ENCODE results near the gene SAG. TPM values are rescaled to one million over a fixed set of nuclear protein-coding genes. Genes with fewer than 3 reads are reported as not detected.

The SAG gene
- total and polyA plus RNA-seq, 3 experiments from 2014 or later, result not detected

DNA sequence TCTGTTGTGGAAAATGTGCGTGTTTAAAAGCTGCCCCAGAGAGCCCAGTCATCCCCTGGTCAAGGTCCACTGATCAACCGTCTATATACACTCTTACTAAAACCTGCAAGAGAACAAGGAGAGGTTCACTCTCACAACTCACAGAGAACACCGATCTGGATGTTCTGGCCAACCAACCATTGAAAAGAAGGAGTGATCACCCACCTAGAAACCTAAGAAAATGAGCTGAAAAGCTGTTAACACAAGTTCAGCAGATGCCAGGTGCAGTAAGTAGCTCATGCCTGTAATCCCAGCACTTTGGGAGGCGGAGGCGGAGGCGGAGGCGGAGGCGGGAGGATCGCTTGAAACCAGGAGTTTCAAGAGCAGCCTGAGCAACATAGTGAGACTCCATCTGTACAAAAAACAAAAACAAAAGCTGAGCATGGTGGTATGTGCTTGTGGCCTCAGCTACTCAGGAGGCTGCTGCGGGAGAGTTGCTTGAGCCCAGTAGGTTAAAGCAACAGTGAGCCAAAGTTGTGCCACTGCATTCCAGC is 41.7 kb upstream of the SAG start:
- Histone ChIP-seq H3K4me3 (ENCODE audit: low read length) (no peak overlapping the region), H3K4me1 (ENCODE audit: insufficient read depth, low read length) (peaks cover 66% of the 10 kb centered on the region), H3K27ac (ENCODE audit: low read depth, low read length) (no peak overlapping the region), H3K36me3 (ENCODE audit: insufficient read depth, low read length) (peaks cover 55% of the 10 kb centered on the region), H3K27me3 (ENCODE audit: insufficient read depth, low read length, poor library complexity, severe bottlenecking) (no peaks in the 10 kb centered on the region), H3K9me3 (ENCODE audit: low read length) (no peaks in the 10 kb centered on the region)
- POLR2A ChIA-PET, result interaction anchor here (0.6 kb wide), 1 partner anchor 528 kb away, joined by 3 read pairs; no protein-coding TSS in a partner anchor
- CTCF ChIA-PET, result interaction anchor here (5.2 kb wide), 1 partner anchor 14 kb away, joined by 23 read pairs; the partner anchor contains the start of gene ATG16L1
- no peak for DNase-seq
- H3K9me3 Mint-ChIP-seq, result no peaks in the 10 kb centered on the region
- no peaks in the 10 kb centered on the region for H3K27me3 Mint-ChIP-seq
- peak overlapping the region; percentile 13 to 100 (median 98) for H3K27ac Mint-ChIP-seq
- H3K4me3 Mint-ChIP-seq, result no peak overlapping the region
- H3K4me1 Mint-ChIP-seq, result peaks cover 75 to 80% (median 78%) of the 10 kb centered on the region in 3 donors
- peaks cover 42 to 87% (median 44%) of the 10 kb centered on the region in 3 donors for H3K36me3 Mint-ChIP-seq

DNA sequence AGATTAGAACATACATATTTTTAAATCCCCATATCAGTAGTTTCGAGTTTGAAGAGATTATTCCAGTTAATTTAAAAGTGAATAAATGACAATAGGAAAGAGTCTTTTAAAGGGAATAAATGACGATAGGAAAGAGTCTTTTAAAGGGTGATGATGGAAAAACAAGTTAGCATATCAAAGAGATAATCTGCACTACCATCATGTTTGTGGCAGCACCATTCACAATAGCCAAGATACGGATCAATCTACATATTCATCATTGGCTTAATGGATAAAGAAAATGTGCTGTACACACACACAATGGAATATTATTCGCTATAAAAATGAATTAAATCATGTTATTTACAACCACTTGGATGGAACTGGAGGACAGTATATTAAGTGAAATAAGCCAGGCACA is 41.1 kb upstream of the SAG start:
- Histone ChIP-seq H3K27me3 (ENCODE audit: insufficient read depth, low read length, poor library complexity, severe bottlenecking) (no peaks in the 10 kb centered on the region), H3K9me3 (ENCODE audit: low read length) (no peaks in the 10 kb centered on the region), H3K4me3 (ENCODE audit: low read length) (no peak overlapping the region), H3K4me1 (ENCODE audit: insufficient read depth, low read length) (peaks cover 68% of the 10 kb centered on the region), H3K36me3 (ENCODE audit: insufficient read depth, low read length) (peaks cover 51% of the 10 kb centered on the region), H3K27ac (ENCODE audit: low read depth, low read length) (no peak overlapping the region)
- CTCF ChIA-PET, result interaction anchor here (1.7 to 5.2 kb wide), 2 partner anchors 15 to 59 kb away, joined by 4 to 23 read pairs; partner anchors contain the start of gene ATG16L1
- Mint-ChIP-seq H3K36me3 (peaks cover 41 to 84% (median 42%) of the 10 kb centered on the region in 3 donors), H3K9me3 (no peaks in the 10 kb centered on the region), H3K4me1 (peaks cover 72 to 80% (median 77%) of the 10 kb centered on the region in 3 donors), H3K27ac (peak overlapping the region; percentile 96 to 100 (median 98)), H3K27me3 (no peaks in the 10 kb centered on the region), H3K4me3 (peak overlapping the region in 3 of 7 donors; percentile 6 to 62 (median 57))
- POLR2A ChIA-PET, result interaction anchor here (0.6 kb wide), 2 partner anchors 496 to 529 kb away, joined by 3 read pairs; no protein-coding TSS in a partner anchor
- DNase-seq, result no peak

DNA sequence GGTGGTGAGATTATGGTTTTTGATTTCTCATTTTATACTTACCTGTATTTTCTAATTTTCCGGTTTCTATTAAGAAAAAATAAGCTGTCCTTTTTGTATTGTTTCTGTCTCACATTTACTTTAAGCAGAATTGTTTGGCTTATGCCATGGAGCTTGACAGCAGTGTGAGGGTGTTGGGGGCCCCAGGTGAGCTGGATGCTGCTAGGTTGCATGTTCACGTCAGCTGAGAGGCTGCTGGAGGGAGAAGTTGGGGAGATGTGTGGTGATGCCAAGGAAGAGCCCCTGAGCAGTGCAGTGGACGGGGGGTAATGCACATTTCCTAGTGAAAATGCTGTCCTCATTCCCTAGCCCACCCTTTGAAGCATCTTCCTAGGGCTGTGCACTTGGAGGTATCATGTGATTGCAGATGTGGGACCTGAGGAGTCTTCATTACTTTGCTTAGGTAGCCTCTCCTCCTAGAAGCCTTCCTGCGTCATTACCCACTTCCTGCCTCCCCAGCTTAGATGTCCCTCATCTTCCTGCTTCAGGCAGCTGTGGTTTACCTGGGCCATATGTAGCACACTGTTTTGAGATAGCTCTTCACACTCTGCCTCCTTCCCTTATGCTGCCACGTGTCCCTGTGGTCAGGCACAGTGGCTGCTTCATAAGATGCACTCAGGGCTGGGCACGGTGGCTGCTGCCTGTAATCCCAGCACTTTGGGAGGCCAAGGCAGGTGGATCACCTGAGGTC is 39.9 kb upstream of the SAG start:
- H3K4me1 Mint-ChIP-seq, result peaks cover 71 to 80% (median 77%) of the 10 kb centered on the region in 3 donors
- H3K4me3 ChIP-seq (ENCODE audit: low read length), result peak overlapping the region; percentile 42

DNA sequence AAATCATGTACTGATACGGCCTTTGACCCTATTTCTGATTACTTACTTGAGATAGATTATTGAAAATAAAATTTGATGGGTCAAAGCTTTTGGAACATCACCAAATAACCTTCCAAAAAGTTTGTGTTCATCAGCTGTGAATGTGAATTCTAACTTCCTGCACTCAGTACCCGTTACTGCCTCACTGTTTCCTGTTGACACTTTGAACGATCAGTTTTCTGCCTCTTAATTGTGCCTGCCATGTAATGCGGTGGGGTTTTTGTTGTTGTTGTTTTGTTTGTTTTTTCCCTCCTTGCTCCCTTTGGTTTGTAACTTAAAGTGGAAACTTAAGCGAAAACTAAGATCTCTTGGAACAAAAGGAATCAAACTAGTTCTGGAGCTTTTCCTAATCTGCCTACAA is 37.2 kb upstream of the SAG start:
- Histone ChIP-seq H3K9me3 (ENCODE audit: low read length) (no peaks in the 10 kb centered on the region), H3K4me1 (ENCODE audit: insufficient read depth, low read length) (peaks cover 75% of the 10 kb centered on the region), H3K36me3 (ENCODE audit: insufficient read depth, low read length) (peaks cover 50% of the 10 kb centered on the region), H3K4me3 (ENCODE audit: low read length) (peak overlapping the region; percentile 26), H3K27ac (ENCODE audit: low read depth, low read length) (peak overlapping the region; percentile 62), H3K27me3 (ENCODE audit: insufficient read depth, low read length, poor library complexity, severe bottlenecking) (no peaks in the 10 kb centered on the region)
- peak in 2 of 5 donors; percentile 39 to 54 for DNase-seq
- CTCF ChIA-PET, result interaction anchor here (0.8 to 1.7 kb wide), 3 partner anchors 19 to 87 kb away, joined by 3 to 8 read pairs (median 6); partner anchors contain the start of gene ATG16L1
- POLR2A ChIA-PET, result interaction anchor here (0.6 to 1.4 kb wide), 4 partner anchors 13 to 84 kb away, joined by 3 to 6 read pairs (median 4); partner anchors contain the start of gene DGKD
- peak overlapping the region; percentile 74 to 85 (median 82) for H3K4me3 Mint-ChIP-seq
- peaks cover 80 to 95% (median 88%) of the 10 kb centered on the region in 3 donors for H3K4me1 Mint-ChIP-seq
- peaks cover 44 to 84% (median 60%) of the 10 kb centered on the region in 3 donors for H3K36me3 Mint-ChIP-seq
- no peaks in the 10 kb centered on the region for H3K9me3 Mint-ChIP-seq
- H3K27ac Mint-ChIP-seq, result peak overlapping the region; percentile 96 to 100 (median 98)
- H3K27me3 Mint-ChIP-seq, result no peaks in the 10 kb centered on the region

More for the DNA sequence above, 39.9 kb upstream of the SAG start:
- Mint-ChIP-seq H3K9me3 (no peaks in the 10 kb centered on the region), H3K27me3 (no peaks in the 10 kb centered on the region), H3K36me3 (peaks cover 41 to 84% (median 46%) of the 10 kb centered on the region in 3 donors), H3K4me3 (peak overlapping the region; percentile 54 to 86 (median 78)), H3K27ac (peak overlapping the region; percentile 96 to 100 (median 98))
- Histone ChIP-seq H3K27ac (ENCODE audit: low read depth, low read length) (peak overlapping the region; percentile 75), H3K36me3 (ENCODE audit: insufficient read depth, low read length) (peaks cover 49% of the 10 kb centered on the region), H3K4me1 (ENCODE audit: insufficient read depth, low read length) (peaks cover 69% of the 10 kb centered on the region), H3K27me3 (ENCODE audit: insufficient read depth, low read length, poor library complexity, severe bottlenecking) (no peaks in the 10 kb centered on the region), H3K9me3 (ENCODE audit: low read length) (no peaks in the 10 kb centered on the region)
- ChIA-PET CTCF (interaction anchor here (0.8 to 2.1 kb wide), 15 partner anchors 12 to 176 kb away, joined by 3 to 25 read pairs (median 4); partner anchors contain the start of gene ATG16L1), POLR2A (interaction anchor here (0.6 to 2.1 kb wide), 13 partner anchors 12 to 207 kb away, joined by 3 to 34 read pairs (median 5); partner anchors contain the start of genes ATG16L1, DGKD and INPP5D)
- DNase-seq, result peak; percentile 72 to 93 (median 92)

DNA sequence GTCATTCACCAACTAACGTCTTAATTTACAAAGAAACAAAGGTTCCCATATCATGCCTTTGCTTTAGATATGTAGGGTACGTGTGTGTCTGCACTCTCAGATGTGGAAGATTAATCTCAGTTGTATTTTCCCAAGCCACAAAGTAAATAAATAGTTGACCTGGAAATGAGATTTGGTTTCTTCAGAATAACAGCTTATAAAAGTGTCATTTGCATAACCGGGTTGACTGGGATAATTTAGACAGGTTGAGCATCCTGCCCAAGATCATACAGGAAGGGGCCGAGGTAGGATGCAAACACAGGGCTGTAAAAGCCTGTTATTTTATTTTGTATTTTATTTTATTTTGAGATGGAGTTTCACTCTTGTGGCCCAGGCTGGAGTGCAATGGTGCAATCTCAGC is 36.7 kb upstream of the SAG start:
- ChIA-PET POLR2A (interaction anchor here (1.0 to 1.4 kb wide), 3 partner anchors 17 to 83 kb away, joined by 3 to 6 read pairs (median 3); partner anchors contain the start of gene DGKD), CTCF (interaction anchor here (0.8 to 1.7 kb wide), 3 partner anchors 20 to 87 kb away, joined by 3 to 8 read pairs (median 6); partner anchors contain the start of gene ATG16L1)
- DNase-seq, result no peak
- Histone ChIP-seq H3K27ac (ENCODE audit: low read depth, low read length) (peak overlapping the region; percentile 62), H3K4me1 (ENCODE audit: insufficient read depth, low read length) (peaks cover 74% of the 10 kb centered on the region), H3K36me3 (ENCODE audit: insufficient read depth, low read length) (peaks cover 51% of the 10 kb centered on the region), H3K9me3 (ENCODE audit: low read length) (no peaks in the 10 kb centered on the region), H3K4me3 (ENCODE audit: low read length) (peak overlapping the region; percentile 26), H3K27me3 (ENCODE audit: insufficient read depth, low read length, poor library complexity, severe bottlenecking) (no peaks in the 10 kb centered on the region)
- Mint-ChIP-seq H3K9me3 (no peaks in the 10 kb centered on the region), H3K4me1 (peaks cover 77 to 91% (median 84%) of the 10 kb centered on the region in 3 donors), H3K4me3 (peak overlapping the region; percentile 74 to 85 (median 82)), H3K27ac (peak overlapping the region; percentile 96 to 100 (median 98)), H3K27me3 (no peaks in the 10 kb centered on the region), H3K36me3 (peaks cover 44 to 86% (median 57%) of the 10 kb centered on the region in 3 donors)

DNA sequence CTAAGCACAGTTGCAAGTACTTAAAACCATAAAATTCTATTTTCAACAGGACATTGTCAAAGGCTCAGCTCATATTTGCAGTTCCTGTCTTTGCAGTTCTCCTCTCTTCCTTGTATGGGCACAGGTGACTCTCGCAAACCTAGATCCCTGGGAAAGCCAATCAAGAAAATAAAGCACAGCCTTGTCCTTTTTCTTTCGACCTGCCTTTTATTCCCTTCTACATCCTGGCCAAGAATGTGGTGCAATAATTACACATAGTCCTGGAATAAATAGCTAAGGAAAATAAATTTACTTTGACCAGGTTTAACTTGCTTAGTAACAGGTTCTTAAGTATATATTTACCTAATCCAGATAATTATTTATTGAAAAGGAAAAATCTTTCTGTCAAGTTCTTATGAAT is 35.9 kb upstream of the SAG start:
- no peak for DNase-seq
- H3K9me3 Mint-ChIP-seq, result no peaks in the 10 kb centered on the region
- H3K27me3 ChIP-seq (ENCODE audit: insufficient read depth, low read length, poor library complexity, severe bottlenecking), result no peaks in the 10 kb centered on the region
- no peaks in the 10 kb centered on the region for H3K27me3 Mint-ChIP-seq
- peak overlapping the region; percentile 75 to 99 (median 90) for H3K27ac Mint-ChIP-seq
- H3K4me3 Mint-ChIP-seq, result peak overlapping the region in 6 of 7 donors; percentile 25 to 54 (median 48)
- ChIA-PET POLR2A (interaction anchor here (1.4 kb wide), 1 partner anchor 18 kb away, joined by 3 read pairs; no protein-coding TSS in a partner anchor), CTCF (interaction anchor here (1.3 kb wide), 1 partner anchor 20 kb away, joined by 5 read pairs; the partner anchor contains the start of gene ATG16L1)
- H3K36me3 ChIP-seq (ENCODE audit: insufficient read depth, low read length), result peaks cover 51% of the 10 kb centered on the region
- no peak overlapping the region for H3K4me3 ChIP-seq (ENCODE audit: low read length)
- H3K9me3 ChIP-seq (ENCODE audit: low read length), result no peaks in the 10 kb centered on the region
- H3K27ac ChIP-seq (ENCODE audit: low read depth, low read length), result no peak overlapping the region
- H3K4me1 Mint-ChIP-seq, result peaks cover 73 to 85% (median 77%) of the 10 kb centered on the region in 3 donors
- H3K4me1 ChIP-seq (ENCODE audit: insufficient read depth, low read length), result peaks cover 66% of the 10 kb centered on the region
- peaks cover 47 to 86% (median 50%) of the 10 kb centered on the region in 3 donors for H3K36me3 Mint-ChIP-seq

DNA sequence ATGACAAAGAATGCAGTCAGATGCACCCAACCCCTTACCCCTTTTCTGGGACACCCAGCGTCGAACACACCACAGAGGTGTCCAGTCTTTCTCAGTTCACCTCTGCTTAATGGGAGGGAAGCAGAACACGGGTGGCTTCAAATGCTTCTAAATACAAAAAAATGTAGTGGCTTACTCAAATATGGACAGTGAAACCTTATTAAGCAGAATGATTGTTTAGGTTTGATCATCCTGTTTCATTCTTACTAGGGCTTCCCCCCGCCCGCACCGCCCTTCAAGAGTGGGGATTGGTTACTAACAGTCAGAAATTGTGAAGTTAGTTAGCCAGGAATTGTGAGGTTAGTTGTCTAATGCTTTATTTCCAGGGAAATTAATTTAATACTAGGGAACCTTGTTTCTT is 34.5 kb upstream of the SAG start:
- Histone ChIP-seq H3K27ac (ENCODE audit: low read depth, low read length) (no peak overlapping the region), H3K27me3 (ENCODE audit: insufficient read depth, low read length, poor library complexity, severe bottlenecking) (no peaks in the 10 kb centered on the region), H3K36me3 (ENCODE audit: insufficient read depth, low read length) (peaks cover 60% of the 10 kb centered on the region), H3K4me3 (ENCODE audit: low read length) (no peak overlapping the region), H3K4me1 (ENCODE audit: insufficient read depth, low read length) (peaks cover 52% of the 10 kb centered on the region), H3K9me3 (ENCODE audit: low read length) (no peaks in the 10 kb centered on the region)
- CTCF ChIA-PET, result interaction anchor here (1.3 kb wide), 1 partner anchor 22 kb away, joined by 5 read pairs; the partner anchor contains the start of gene ATG16L1
- Mint-ChIP-seq H3K36me3 (peaks cover 44 to 91% (median 51%) of the 10 kb centered on the region in 3 donors), H3K9me3 (no peaks in the 10 kb centered on the region), H3K4me3 (no peak overlapping the region), H3K27ac (peak overlapping the region; percentile 29 to 99 (median 93)), H3K27me3 (no peaks in the 10 kb centered on the region), H3K4me1 (peaks cover 60 to 71% (median 62%) of the 10 kb centered on the region in 3 donors)
- POLR2A ChIA-PET, result no interaction called here
- DNase-seq, result no peak
